Upper lobe of left lung (tissue), 4 donors: ENCODE results near the gene PRKACA.

Experiments used
- POLR2AphosphoS5 ChIP-seq, 2 donors: sonication (generic); formaldehyde crosslinking; IDR thresholded peaks; one replicate each; pipeline ENCODE4 v1.5.1; 2017; ENCODE audit warnings: antibody characterized with exemption in 2 of 2
- TF ChIP-seq, protein P1 (sequence below), 6 experiments: fragments of 450-650 bp in 4 of 6; fragments of 200-600 bp in 2 of 6; sonication (generic) in 2 of 6; IDR thresholded peaks; one replicate each; pipeline ENCODE4 v1.5.1; 2016 to 2019; ENCODE audit warnings: antibody characterized with exemption in 6 of 6

DNA sequence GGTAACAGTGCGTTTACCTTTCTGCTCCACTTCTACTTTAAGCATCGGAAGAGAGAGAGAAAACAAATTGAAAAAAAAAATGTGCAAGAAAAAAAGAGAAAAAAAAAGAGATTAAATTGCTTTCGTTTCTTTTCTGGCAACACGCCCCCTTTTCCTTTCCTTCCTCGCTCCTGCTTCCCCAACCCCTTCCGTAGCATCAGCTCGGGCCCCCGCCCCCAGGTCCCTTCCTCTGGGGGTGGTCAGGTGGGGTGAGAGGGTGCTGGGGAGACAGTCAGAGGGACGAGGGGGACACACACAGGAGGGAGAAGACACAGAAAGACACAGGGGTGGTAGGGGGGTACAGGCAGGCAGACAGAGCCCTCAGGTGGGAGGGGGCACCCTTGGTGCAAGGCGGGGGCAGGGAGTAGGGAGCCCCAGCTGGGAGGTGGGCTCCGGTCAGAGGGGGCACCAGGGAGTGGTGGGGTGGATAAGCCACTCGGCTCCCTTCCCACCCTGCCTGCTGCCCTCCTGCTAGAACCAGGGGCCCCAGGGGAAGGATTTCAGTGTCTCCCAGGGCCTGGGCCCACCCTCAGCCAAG is 49.5 kb upstream of the PRKACA start:
- TF ChIP-seq, protein P1, sequence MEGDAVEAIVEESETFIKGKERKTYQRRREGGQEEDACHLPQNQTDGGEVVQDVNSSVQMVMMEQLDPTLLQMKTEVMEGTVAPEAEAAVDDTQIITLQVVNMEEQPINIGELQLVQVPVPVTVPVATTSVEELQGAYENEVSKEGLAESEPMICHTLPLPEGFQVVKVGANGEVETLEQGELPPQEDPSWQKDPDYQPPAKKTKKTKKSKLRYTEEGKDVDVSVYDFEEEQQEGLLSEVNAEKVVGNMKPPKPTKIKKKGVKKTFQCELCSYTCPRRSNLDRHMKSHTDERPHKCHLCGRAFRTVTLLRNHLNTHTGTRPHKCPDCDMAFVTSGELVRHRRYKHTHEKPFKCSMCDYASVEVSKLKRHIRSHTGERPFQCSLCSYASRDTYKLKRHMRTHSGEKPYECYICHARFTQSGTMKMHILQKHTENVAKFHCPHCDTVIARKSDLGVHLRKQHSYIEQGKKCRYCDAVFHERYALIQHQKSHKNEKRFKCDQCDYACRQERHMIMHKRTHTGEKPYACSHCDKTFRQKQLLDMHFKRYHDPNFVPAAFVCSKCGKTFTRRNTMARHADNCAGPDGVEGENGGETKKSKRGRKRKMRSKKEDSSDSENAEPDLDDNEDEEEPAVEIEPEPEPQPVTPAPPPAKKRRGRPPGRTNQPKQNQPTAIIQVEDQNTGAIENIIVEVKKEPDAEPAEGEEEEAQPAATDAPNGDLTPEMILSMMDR (IDR thresholded peaks at IDR 0.05) = no peak
- no peak for TF ChIP-seq POLR2AphosphoS5 (IDR thresholded peaks at IDR 0.05)
